Stimulated activated CD8-positive, alpha-beta memory T cell treated with anti-CD3 and anti-CD28 coated beads, Interleukin-4, amount 100 ng/mL, for 48 hours (primary cell): ENCODE measurements around the gene FGF16.
"Not testable (repeated sequence)": the region's sequence is repeated elsewhere in the genome, so short reads cannot be mapped to it uniquely, and the experiment has no call there.

Source experiments
- DNase-seq: peaks from one replicate; pipeline ENCODE4 v3.0.0-alpha.2; 2020

FGF16 gene

GRCh38 chrX:77447653-77448569 is 722 bp downstream of the FGF16 start:
- DNase-seq: no peak

GRCh38 chrX:77450415-77450814 is 3.2 kb downstream of the FGF16 start:
- DNase-seq: no peak

- no peak for DNase-seq
Observed at GRCh38 chrX:77450996-77451395, 3.8 kb downstream of the FGF16 start.

DNA sequence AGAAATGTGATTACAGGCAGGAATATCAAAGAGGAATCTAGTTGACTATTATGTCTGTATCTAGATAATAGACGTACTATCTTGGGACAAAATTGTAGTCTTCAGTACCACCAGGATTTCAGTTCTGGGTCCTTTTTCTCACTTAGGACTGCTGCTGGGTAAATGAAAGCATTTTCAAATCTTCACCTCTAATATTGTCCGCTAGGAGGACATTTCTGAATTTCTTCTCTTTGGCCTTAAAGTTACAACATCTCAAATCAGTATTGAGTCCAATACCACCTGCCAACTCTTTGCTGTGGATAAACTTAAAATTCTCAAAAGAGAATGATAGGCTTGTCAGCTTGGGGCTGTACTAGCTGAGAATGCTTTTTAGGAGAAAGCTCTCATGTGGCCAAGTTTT is 6.0 kb downstream of the FGF16 start:
- DNase-seq: no peak

DNA sequence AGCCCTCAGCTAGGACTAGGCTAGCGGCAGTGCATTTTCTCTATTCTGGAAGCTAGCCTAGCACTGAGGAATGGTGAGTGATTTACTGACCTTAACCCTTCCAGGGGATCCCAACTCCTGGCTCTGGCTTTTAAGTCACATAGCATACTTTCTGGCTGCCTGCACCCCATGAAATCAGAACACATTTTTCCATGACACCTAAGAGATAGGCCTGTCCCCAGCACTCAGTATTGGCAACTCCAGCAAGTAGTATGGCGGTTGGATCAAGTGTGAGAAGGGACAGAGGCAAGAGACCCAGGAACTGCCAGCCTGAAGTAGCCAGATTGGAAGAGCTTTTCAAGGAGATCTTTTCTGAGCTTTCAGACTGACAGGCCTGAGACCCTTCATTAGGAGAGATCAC is 8.2 kb downstream of the FGF16 start:
- no peak for DNase-seq

GRCh38 chrX:77484045-77484444 is 36.9 kb downstream of the FGF16 start:
- no peak for DNase-seq

DNA sequence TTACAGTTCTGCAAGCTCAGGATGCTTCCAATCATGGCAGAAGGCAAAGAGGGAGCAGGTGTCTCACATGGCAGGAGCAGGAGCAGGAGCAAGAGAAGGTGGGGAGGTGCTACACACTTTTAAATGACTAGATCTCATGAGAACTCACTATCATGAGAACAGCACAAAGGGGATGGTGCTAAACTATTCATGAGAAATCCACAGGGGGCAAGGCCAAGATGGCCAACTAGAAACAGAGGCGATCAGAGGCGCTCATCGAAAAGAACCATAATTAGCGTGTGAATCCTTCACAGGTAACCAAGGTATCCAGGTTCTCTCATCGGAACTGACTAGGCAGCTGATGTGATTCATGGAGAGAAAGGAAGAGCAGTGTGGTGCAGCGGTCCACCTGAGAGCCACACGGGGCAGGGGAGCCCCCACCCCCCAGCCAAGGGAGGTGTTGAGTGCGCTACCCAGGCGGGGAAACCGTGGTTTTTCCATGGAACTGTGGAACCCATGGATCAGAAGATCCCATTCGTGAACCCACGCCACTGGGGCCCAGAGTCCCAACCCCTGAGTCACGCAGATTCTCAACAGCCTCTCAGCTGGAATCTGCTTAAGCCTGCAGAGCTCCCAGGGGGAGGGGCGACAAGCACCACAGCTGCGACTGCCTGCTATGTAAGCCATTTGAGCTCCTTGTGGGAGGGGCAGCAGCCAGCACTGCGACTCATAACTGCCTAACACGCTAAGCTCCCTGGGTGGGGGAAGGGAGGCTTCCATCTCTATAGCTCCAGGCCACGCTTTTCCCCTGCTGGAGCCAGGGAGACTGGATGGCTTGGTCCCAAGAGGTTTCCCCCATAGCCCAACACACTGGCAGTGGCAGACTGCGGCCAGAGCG is 46.7 kb downstream of the FGF16 start:
- no peak for DNase-seq

GRCh38 chrX:77500164-77500563 is 53.0 kb downstream of the FGF16 start:
- not testable (repeated sequence) for DNase-seq

DNA sequence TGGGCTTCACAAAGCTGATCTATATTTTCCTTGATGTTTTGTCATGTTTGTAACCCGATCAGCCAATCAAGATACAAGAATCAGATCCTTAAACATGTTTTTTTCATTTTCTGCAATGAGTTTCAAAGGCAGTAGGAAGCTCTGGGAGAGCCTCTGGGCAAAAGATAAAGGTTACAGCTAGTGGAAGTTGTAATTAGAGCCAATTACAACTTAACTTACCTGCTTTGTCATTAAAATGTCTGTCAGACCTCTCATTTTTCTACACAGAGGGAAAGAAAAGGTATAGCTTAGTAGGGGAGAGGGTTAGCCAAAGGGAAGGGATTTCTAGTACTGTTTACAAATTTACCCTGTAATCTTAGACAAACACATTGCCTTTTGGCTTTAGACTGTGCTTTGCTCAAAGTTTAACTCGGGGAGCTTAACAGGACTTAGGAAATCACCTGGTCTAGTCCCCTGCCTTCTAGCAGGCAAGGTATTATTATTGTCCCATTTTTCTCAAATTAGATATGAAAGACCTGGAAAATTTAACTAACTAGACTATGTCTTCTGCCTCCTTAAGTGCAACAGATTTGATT is 55.8 kb downstream of the FGF16 start:
- no peak for DNase-seq

DNA sequence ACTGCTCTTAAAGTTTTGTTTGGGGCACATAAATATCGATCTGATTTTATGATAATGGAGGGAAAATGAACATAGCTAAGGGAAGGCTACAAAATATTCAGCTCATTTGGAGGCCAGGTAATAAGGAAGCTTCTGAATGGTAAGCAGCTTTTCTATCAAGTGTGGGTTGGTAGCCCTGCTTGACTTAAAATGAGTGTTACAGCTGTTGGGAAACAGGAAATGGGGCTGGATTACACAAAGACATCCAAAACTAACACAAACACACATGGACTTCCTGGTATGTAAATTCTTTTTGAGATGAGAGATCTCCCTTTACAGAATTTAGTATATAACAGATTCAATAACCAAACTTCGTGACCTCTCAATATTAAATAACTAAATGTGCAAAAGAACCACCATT is 58.0 kb downstream of the FGF16 start:
- no peak for DNase-seq
